GM21526 (cell line): ENCODE results near the gene CCDC6.
A peak's percentile ranks its signal among the peaks of the same experiment; 100 is the strongest.
"Not testable (repeated sequence)": the region's sequence is repeated elsewhere in the genome, so short reads cannot be mapped to it uniquely, and the experiment has no call there.

Experiments used
- ATAC-seq: cut with Tn5 transposase; IDR thresholded peaks from one replicate; pipeline ENCODE4 v1.9.1; 2021; ENCODE audit warnings: moderate library complexity; ENCODE audit not compliant: unreplicated experiment, low FRiP score

CCDC6 gene

DNA sequence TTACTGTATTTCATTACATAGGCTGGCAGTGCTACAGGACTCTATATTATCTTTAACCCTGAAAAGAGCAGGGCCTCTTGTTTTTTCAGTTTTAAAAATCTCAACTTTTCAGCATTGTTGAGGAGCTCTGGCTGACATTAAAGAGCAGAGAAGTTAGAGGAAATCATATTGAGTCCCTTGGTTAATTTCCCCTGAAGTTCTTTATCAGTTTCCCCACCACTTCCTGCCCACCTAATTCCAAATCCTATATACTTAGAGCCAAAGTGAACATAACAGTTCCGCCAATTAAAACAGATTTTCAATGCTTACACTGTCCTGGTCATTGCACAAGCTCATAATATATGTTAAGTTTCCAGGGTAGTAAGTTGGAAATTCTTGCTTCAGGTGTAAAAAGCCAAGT is 87.1 kb downstream of the CCDC6 start:
- no peak for ATAC-seq

DNA sequence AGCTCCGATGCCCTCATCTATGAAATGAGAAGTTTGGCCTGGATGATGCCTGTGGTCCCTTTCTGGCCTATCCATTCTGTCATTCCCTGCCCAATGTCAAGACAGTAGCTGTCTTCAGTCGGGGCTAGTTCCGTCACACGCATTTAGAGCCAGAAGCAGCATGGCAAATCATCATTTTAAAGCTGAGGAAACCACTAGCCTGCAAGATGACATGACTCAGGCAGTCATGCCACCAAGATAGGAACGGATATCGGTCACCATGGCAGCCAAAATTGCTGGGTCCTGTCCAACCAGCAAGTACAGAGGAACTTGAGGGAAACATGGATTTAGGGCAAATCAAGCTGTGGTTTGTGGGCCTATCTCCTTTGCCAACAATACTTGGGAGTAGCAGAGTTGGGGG is 88.6 kb downstream of the CCDC6 start:
- ATAC-seq, result no peak

DNA sequence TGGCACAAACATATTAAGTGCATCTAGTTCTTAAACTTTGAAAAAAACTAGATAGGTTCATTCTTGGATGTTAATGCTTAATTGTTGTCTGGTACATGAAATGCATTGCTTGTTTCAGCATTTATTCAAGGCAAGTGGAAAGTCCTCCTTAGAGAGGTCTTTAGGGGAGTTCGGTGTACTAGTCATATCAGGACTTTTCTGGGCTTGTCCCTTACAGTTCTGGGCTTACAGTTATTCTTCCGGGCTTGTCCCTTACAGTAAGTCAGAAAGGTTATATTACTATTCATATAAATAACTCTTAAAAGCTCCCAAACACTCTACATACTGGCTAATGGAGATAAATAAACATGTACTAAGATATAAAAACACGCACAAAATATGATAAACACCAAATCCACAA is 91.5 kb downstream of the CCDC6 start:
- no peak for ATAC-seq

DNA sequence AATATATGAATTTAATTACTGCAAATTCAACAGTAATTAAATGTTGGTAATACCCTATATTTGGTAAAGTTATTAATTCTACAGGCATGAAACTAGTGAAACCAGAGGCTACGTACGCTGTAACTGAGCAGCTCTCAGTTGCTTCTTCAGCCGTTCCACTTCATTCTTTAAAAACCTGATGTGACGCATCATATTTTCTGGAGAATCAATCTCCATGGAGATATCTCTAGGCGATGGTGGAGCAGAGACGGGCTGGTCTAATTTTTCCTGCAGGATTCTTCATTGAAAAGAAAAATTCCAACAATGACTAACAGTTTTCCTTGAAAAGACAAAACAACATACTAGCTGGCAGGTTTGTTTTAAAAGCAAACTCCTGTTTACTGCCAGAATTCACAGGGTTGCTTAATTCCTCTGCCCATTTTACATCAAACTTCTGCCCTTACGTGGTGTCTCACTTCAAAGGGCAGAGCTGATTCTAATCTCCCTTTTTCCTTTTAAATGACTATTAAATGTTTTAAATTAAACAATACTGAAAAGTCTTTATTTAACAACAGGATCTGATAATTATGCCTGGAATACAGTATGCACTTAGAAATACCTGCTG is 93.7 kb downstream of the CCDC6 start:
- ATAC-seq, result no peak

DNA sequence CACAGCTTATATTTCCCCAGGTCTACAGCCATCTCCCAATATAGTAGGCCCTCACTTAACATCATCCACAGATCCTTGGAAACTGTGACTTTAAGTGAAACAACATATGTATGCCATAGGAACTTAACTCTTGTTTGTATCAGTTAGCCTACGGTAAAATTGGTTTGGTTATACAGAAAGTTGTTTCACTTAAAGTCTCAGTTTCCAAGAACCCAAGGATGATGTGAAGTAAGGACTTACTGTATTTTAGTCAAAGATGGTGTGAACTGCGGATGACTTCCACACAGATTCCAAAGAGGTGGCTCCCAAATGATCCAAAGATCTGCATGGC is 96.7 kb downstream of the CCDC6 start:
- ATAC-seq, result no peak

DNA sequence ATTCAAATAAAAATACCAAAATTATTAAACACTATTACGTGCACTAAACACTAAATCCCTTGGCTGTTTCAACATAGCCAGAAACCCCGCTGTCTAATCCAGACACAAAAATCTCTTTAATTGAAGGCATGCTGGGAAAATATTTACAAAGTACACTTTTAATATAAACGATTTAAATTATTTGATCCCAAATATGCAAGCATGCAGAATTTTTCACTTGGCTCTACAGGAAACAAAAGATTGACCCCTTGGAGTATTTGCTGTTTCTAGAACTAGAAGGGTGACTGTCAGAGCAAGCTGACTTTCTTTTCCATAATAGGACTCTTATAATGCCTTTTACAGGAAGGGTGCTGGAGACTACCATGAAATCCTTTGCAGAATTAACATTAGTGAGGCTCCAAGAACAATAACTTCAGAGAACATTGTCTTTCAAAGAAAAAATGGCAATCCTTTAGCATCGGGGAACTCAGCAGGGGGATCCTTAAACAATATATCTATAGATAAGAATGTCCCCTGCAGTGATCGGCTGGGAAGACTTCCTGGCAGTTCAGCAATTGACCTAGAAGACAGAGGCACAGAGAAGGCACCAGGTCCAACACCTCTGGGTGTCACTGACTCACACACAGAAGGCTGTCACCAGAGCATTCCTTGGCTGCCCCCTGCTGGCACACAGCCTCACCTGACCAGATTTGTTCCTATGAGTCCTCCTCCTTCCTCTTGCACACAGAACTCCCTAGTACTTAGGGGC is 97.3 kb downstream of the CCDC6 start:
- ATAC-seq, result peak; percentile 97

DNA sequence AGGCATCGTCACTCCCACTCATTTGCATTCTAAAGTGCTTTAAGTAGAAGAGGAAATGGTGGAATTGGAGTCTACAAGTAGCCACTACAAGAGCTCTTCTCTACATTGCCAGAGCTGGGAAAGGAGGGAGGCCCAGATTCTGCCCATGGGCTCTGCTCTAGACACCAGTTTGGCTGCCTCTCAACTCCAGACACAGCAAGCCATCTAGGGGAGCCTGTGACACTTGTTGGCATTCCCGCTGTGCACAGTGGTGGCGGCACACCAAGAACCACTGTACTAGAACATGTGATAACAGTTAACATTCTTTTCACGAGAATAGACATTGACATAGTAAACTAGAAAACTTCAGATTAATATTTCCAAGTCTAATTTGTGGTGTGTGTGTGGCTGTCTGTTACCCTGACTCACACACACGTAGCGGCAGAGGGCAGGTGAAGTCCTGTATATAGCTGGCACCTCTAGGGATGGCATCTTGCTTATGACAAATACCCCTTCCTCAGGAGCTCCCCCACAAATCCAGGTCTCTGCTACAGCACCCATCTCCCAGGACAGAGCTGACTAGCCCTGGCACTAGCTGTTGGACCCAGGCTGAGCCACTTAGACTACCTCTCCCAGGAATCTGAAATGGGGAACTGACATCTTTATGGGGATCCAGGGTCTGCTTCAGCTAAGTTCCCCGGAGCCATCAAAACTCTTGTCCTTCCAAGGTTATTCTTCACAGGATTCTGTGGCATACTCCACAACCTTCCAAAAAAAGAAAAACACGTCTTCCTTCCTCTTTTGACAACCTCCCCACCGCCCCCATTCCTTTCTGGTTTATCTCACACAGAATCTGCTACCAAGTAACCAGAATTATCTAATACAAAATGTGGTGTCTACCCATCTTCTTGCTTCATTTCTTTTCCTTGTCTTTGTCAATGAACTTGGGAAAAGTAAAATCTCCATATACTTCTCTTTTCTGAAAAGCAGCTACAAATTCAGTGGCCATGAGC is 98.4 kb downstream of the CCDC6 start:
- no peak for ATAC-seq

DNA sequence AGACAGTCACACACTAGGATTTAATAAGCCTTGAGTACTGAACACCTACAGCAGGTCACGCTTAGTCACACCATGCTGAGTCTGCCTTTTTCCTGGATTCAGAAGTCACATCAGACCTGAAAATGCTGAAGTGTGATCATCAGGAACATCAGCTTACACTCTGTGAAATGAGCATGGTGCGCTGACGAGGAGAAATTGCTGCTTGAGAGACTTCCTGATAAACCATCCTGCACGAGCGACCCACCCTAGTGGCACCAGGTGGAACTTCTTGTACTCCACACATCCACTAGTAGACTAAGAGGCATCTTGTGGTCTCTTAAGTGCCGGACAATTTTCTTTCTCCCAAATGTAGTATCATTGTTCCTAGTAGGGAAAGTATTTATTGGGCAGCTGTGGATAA is 101.3 kb downstream of the CCDC6 start:
- ATAC-seq, result no peak

DNA sequence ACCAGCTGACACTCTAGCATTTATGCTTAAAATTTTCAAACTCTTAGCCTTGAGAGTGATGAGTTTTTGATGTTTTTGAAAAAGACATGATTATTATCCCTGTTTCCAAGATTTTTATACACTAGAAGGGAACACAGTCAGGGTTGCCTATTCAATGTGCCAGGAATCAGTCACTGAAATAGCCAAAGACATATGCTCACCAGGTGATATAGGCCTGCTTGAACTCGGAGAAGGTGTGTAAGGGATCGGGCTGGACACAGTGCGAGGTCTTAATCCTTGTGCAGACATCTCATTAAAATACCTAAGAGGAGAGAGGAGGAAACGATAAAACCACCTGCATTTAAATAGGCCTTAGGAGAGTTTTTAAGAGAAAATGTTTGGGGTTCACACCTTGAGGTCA is 102.1 kb downstream of the CCDC6 start:
- no peak for ATAC-seq

DNA sequence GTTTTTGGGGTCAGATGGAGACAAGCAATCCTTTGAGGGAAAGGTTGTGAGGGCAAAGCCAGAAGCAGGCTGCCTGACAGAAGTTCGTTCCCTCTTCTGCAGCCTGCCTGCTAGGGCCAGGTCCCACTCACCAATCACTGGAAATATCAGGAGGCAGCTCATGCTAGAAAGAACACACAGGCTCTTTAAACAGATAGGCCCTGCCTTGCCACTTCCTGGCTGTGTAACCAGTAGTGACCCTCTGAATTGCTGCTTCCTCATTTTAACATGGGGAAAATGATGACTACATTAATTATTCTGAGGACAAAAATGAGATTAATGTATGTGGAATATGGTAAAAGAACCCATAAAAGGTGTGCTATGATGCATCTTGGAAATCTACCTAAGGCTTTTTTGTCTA is 102.6 kb downstream of the CCDC6 start:
- ATAC-seq, result no peak

DNA sequence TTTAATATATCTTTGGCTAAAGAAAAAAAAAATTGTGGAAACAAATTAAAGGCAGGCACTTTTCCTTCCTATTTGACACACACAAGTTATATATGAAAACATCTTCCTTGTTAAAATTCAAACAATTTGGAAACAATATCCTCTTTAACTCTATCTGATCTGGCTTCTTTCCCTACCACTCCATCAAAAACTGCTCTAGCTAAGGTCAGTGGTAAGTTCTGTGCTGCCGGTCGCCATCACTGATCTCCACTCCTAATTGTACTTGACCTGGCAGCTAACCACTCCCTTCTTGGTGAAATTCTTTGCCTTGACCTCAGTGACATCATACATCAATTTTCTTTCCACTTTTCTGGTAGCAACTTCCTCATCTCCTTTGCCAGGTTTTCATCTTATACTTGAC is 105.2 kb downstream of the CCDC6 start:
- ATAC-seq, result no peak

DNA sequence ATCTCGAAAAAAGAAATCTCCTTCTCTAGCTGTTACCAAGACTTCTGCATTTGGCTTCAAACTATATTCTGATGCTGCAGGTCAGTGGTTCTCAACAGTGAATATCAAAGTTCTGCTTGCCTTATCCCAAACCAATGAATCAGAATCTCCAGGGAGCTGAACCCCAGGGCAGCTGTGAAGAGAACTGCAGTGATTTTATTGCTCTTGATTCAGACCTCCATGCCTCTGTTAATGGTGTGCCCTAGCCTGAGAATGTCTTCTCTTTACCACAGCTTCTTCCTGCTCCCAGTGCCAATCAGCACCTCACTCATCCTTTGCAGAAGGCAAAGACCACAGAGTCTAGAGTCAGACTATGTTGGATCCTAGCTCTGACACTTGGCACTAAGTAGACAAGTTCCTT is 106.9 kb downstream of the CCDC6 start:
- ATAC-seq, result no peak

DNA sequence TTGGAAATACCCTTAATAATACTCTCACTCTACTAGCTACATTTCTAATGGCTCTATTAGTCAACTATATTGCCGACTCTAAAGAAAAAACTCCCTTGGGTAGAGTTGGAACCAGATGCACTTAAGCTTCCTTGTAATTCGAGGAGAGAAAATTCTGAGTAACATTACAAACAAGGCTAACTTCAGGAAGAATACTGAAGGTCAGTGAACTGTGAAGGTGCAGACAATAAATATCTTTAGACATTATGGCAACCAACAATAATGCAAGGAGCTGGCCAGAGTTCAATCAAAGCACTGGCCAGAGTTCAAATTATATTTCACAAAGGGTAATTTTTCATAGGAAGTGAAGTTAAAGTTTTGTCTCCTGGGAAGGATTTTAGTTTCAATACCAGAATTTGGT is 112.4 kb downstream of the CCDC6 start:
- no peak for ATAC-seq

DNA sequence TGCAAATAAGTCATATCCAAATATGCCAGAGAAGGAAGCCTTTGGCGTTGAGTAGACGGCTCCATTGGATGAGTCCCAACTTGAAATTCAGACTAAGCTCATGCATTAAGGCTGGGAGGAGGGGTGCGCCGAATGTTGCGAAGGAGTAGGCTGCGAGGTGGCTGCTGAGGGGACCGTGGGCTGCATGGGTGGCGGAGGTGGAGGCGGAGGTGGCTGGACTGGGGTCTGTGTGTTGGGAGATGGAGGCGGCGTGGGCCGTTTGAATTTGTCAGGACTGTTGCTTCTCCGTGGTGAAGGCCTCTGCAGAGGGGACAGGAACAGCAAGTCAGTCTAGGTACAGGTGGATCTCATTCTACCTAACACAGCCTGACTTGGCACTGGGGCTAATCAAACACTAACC is 113.5 kb downstream of the CCDC6 start:
- ATAC-seq, result no peak

DNA sequence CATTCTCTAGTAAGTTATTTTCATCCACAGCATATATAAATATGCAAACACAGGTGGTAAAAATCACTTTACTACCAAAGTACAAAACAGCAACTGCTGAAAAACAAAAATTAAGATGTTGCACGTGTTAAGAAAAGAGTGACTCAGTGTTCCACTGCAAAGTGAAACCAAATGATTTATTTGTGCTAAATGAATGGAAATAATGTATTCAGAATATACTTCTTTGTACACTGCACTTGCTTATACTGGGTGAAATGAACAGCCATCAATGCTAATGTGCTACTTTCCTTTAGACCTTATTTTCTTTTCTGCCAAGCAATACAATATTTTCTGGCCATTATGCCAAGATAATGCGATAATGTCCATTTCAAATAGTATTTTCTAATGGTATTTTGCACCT is 114.8 kb downstream of the CCDC6 start:
- no peak for ATAC-seq

DNA sequence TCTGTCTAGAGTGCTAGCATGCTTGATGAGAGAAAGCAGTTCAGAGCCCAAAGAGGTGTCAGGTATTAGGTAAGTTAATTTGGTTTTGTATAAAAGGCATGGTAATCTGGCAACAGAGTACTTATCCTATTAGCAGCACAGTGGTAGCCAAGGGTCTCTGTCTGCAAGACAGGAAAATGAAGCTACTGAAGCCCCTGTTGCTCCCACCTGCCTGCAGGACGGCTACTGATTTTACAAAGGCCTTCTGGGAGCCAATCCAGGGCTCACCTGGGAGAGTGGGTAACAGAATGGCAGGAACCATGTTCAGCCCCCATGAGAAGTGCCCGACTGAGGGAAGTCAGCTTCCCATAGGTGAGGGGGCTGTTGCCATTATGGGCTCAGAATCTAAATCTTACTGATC is 116.3 kb downstream of the CCDC6 start:
- not testable (repeated sequence) for ATAC-seq

DNA sequence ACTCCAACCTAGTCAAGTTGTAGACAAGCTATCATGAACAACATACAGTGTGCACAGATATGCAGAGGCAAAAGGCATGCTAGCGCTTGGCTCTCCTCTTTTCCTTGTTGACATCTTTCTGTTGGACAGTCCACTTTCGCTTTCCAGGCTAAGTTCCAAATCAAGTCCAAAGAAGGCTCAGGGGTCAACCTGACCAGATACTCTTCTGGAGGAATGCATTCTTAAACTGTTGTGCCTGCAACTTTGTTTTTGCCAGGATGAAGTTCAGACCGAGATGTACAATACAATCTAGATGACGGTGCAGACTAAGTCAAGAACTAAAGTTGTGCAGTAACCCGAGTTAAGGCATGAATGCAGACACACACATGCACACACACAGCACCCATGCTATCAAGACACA is 117.4 kb downstream of the CCDC6 start:
- not testable (repeated sequence) for ATAC-seq

DNA sequence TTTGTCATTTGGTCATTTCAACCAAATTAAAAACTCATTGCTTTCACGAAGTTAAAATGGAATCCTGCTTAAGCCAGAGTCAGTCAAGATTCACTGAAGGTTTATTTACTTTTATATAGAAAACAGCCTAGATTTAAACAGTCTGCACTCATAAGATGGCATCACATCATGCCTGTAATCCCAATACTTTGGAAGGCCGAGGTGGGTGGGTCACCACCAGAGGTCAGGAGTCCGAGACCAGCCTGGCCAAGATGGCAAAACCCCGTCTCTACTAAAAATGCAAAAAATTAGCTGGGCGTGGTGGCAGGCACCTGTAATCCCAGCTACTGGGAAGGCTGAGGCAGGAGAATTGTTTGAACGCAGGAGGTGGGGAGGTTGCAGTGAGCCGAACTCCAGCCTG is 119.3 kb downstream of the CCDC6 start:
- not testable (repeated sequence) for ATAC-seq

DNA sequence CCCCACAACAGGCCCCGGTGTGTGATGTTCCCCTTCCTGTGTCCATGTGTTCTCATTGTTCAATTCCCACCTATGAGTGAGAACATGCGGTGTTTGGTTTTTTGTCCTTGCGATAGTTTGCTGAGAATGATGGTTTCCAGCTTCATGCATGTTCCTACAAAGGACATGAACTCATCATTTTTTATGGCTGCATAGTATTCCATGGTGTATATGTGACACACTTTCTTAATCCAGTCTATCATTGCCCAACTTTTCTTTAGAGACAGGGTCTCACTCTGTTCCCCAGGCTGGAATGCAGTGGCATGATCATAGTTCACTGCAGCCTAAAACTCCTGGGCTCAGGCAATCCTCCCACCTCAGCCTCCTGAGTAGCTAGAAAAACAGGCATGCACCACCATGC is 120.9 kb downstream of the CCDC6 start:
- not testable (repeated sequence) for ATAC-seq

DNA sequence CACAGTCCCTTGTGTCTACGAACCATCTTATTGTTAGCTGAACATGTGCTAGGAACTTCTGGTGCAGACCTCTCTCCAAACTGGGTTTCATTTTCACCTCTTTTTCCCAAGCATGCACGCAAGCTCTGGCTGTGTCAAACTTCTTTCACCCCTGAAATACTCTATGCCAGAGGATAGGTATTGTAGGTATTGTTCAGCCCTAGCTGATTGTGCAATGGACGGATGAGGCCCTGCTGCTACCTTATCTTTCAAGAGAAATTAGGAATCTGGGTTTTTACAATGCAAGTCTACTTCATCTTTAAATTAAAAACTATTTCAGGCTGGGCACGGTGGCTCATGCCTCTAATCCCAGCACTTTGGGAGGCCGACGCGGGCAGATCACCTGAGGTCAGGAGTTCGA is 124.8 kb downstream of the CCDC6 start:
- ATAC-seq, result no peak

DNA sequence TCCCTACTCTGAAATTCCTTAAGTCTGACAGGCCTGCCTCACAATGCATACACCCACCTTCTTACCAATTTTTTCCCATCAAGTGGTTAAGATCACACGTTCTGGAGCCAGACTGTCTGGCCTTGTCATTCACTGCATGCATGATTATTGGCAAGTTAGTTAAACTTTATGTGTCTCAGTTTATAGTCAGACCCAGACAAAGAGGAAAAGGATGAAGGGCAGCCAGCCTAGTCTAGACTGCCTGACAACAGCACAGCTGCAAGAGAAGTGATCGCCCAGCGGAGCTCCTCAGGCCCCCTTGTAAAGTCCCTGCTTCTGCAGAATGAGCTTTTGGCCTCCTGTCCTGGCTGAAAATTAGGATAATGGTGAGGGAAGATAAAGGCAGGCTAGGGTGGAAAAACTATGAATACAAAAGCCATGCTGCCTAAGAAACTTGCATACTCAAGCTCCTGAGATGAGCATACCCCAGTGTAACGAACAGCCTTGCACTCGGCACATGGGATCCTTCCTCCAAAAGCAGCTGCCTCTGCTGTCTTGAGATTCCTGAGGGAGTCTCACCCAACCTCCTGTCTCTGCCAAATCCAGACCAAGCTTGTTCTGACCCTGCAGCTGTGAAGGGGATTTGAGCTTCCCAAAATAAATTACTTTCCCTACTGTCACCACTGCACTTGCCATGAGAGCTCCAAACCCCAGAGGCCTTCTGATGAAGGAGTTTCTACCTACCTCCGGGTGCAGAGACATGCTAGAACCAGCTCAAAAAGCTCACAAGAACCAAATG is 126.4 kb downstream of the CCDC6 start:
- no peak for ATAC-seq
